HG02970 (cell line): ENCODE data around the gene NAGLU.

Source experiments
- ATAC-seq: cut with Tn5 transposase; IDR thresholded peaks from one replicate; pipeline ENCODE4 v1.9.1; 2021; ENCODE audit warnings: mild to moderate bottlenecking, moderate library complexity, moderate number of reproducible peaks; ENCODE audit not compliant: unreplicated experiment, low FRiP score

Gene NAGLU

DNA sequence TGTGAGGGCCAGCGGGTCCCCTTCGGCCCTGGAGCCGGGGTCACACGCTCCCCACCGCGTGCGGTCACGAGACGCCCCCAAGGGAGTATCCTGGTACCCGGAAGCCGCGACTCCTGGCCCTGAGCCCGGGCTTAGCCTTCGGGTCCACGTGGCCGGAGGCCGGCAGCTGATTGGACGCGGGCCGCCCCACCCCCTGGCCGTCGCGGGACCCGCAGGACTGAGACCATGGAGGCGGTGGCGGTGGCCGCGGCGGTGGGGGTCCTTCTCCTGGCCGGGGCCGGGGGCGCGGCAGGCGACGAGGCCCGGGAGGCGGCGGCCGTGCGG is at the start of gene NAGLU:
Gene NAGLU (plus strand): TSS at position 194 of the 324 bp plus-strand sequence. CDS start 32 bp downstream, at position 226.
- ATAC-seq: peak; percentile 83

GRCh38 chr17:42488032-42488431 is 48.0 kb upstream of the NAGLU start:
- no peak for ATAC-seq

DNA sequence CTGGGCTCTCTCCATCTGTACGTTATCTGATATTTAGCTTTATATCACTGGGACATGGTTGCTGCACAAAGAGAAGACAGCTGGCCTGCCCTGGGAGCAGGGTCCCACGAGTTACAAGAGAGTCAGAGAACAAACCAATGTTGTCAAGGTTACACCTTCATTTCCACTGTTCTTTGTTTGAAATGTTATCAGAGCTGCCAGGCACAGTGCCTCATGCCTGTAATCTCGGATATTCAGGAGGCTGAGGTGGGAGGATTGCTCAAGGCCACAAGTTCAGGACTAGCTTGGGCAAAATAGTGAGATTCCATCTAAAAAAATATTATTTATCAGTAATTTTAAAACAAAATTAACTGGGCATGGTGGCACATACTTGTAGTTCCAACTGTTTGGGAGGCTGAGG is 42.7 kb upstream of the NAGLU start:
- no peak for ATAC-seq

GRCh38 chr17:42494673-42495072 is 41.4 kb upstream of the NAGLU start:
- ATAC-seq: no peak

DNA sequence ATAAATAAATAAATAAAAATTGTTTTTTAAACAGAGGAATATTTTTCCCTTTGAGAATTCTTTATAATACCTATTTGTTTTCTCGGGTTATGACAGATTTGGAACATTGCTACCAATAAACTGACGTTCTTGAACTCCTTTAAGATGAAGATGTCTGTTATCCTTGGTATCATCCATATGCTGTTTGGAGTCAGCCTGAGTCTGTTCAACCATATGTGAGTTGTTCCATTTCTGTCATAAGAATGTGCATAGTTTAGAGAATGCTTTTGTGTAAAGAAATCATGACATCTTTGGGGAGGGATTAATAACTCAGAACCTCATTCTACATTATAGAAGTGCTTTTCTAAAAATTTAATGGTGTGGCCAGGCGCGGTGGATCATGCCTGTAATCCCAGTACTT is 37.2 kb upstream of the NAGLU start:
- ATAC-seq: no peak

DNA sequence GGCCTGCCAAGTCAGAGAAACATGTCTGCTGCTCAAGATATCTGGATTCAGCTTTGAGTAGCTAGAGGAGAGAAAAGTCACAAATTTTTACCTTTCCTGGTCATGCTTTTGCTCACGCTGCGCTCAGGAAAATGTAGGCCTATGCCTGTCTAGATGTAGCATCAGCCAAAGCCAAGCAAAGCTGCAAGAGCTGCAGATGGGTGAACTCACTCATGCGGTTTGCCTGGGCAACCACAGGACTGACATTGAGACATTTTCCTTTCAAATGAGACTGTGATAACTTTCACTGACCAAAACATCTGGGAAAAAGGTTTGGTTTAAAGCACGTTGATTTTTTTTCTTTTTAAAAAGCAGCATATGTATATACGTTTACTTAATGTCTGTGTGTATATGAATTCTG is 34.0 kb upstream of the NAGLU start:
- no peak for ATAC-seq

DNA sequence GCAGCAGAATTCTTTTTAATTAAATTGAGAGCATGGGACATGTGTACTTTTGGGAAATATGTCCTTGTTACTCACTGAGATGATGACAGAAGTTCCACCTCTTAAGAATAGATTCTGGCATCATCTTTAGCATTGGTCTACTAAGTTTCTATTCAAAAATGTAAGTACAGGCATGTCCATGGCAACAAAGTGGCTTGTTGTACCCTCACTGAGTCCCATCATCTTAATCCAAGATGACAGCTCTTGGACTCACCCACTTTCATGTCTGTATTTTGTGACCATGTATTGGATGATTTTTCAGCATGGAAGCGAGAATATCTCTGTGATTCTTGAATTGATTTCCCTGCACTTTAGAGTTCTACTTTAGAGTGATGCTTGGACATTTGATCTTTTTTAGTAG is 33.1 kb upstream of the NAGLU start:
- no peak for ATAC-seq

DNA sequence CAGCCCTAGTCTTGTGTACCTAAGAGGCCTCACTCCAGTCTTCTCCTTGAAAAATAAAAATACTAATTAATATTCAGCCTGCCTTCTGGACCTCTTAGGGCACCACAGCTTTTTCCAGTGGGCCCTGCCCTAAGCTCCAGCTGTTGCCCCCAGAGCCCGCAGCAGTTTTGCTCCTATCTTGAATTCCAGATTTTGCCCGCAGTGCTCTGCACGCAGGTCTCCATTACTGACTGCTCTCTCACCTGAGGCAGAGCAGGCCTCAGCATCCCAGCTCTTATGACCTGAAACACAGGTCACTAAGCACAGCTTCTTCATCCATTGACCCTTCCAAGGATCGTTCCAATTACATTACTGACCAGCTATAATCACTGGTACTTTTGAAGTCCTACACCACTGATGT is 28.4 kb upstream of the NAGLU start:
- ATAC-seq: no peak

- ATAC-seq: no peak
Measured at GRCh38 chr17:42508426-42509165, 27.4 kb upstream of the NAGLU start.

- no peak for ATAC-seq
Measured at GRCh38 chr17:42509409-42509808, 26.6 kb upstream of the NAGLU start.

GRCh38 chr17:42509841-42510240 is 26.2 kb upstream of the NAGLU start:
- ATAC-seq: no peak

DNA sequence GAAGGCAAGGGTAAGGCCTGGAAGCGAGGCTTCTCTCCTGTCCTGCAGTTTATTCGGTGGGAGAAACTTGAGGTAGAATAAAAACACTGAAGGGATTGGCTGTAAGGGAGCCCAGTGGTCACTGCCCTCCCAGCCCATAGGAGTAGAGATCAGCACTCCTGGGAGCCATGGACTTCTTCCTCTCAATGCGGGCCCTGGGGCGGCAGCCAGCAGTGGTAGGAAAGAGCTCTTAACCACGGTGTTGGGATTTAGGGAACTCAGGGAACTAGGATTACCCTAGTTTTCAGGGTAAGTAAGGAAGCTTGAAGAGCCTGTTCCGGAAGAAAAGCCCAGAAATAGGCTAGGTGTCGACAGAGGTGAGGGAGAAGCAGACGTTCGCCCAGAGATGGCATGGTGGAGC is 23.8 kb upstream of the NAGLU start:
- no peak for ATAC-seq

DNA sequence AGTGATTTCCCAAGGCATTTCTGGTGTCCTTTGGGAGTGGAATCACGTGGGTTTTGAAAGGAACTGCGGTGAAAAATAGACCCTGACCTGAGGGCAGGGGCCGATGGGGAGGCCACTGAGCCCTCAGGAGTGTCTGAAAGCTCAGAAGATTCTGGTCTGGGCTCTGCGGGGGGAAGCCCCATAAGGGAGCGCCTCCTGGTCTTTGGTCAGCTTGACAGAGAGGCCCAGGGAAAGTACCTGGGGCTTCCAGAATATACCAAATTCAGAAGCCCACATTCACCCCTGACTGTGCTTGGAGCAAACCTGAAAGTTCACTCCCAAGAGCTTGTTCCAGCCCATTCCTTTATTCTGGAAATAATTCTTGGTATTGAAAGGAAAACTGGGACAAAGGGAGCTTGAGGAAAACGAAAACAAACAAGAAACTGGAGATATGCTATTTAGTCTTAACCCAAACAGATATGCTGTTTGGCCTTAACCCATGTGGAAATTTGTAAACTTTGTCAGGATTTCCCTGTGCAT is 23.2 kb upstream of the NAGLU start:
- no peak for ATAC-seq

DNA sequence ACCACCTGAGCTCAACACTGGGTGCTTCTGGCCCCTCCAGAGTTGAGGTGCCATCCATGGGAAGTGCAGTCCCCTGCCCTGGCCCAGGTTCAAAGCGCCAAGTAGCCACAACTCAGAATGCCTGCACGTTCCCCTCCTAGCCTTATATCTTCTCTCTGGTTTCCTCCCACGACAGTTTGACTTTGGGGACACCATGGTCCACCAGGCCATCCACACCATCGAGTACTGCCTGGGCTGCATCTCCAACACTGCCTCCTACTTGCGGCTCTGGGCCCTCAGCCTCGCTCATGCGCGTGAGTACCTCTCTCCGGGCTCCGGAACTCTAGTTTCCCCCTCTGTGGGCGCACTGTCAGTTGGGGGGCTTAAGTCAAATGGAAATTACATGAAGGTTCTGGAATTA is 22.4 kb upstream of the NAGLU start:
- no peak for ATAC-seq

- no peak for ATAC-seq
Measured at GRCh38 chr17:42514279-42514678, 21.8 kb upstream of the NAGLU start.

- ATAC-seq: no peak
Measured at GRCh38 chr17:42514867-42515266, 21.2 kb upstream of the NAGLU start.

GRCh38 chr17:42517516-42517915 is 18.5 kb upstream of the NAGLU start:
- no peak for ATAC-seq

GRCh38 chr17:42518046-42518754 is 17.8 kb upstream of the NAGLU start:
- no peak for ATAC-seq

- ATAC-seq: no peak
Measured at GRCh38 chr17:42518755-42519545, 17.1 kb upstream of the NAGLU start.

GRCh38 chr17:42519546-42520491 is 16.2 kb upstream of the NAGLU start:
- no peak for ATAC-seq
